Keratinocyte (primary cell): ENCODE data around the gene REXO1. TPM values are rescaled to one million over a fixed set of nuclear protein-coding genes. Genes with fewer than 3 reads are reported as not detected.

Source experiments
- DNase-seq: peaks from one replicate; pipeline ENCODE4 v3.0.0-alpha.2; 2011; ENCODE audit warnings: low read depth, missing footprints, low spot score
- FAIRE-seq: peaks from 2 replicates; lab custom pipeline; 2011; peaks lifted over from hg19 to GRCh38; lab: Jason Lieb, UNC
- H2AFZ ChIP-seq: 2 replicates; pipeline ENCODE4 v1.6.0; 2012; ENCODE audit warnings: low read length, control low read depth, inconsistent platforms; ENCODE audit not compliant: control insufficient read depth
- H3K27ac ChIP-seq: 2 replicates; pipeline ENCODE4 v1.5.1; 2011; ENCODE audit warnings: low read length; ENCODE audit not compliant: control insufficient read depth, insufficient read depth
- H3K27me3 ChIP-seq: 3 replicates; pipeline ENCODE4 v1.6.0; 2011; ENCODE audit warnings: low read length; ENCODE audit not compliant: control insufficient read depth, insufficient read depth; ENCODE audit errors: extremely low read depth
- H3K36me3 ChIP-seq, 2 experiments: 2 replicates in 1 of 2; 3 replicates in 1 of 2; pipeline ENCODE4 v1.5.1; 2011; ENCODE audit warnings: low read length in 2 of 2, mild to moderate bottlenecking in 1 of 2; ENCODE audit not compliant: control insufficient read depth in 2 of 2, insufficient read depth in 2 of 2; ENCODE audit errors: extremely low read depth in 1 of 2
- H3K4me1 ChIP-seq: 3 replicates; pipeline ENCODE4 v1.5.1; 2011; ENCODE audit warnings: low read length; ENCODE audit not compliant: control insufficient read depth, insufficient read depth; ENCODE audit errors: extremely low read depth
- H3K4me2 ChIP-seq: 3 replicates; pipeline ENCODE4 v1.6.0; 2011; ENCODE audit warnings: low read depth, low read length; ENCODE audit not compliant: control insufficient read depth, insufficient read depth; ENCODE audit errors: extremely low read depth
- H3K4me3 ChIP-seq, 3 experiments: fragments of 200-600 bp in 1 of 3; sonication (generic) in 1 of 3; 2 replicates in 2 of 3; 3 replicates in 1 of 3; pipeline ENCODE4 v1.5.1; 2011 to 2016; ENCODE audit warnings: low read length in 3 of 3, mild to moderate bottlenecking in 3 of 3, control low read depth in 2 of 3, inconsistent platforms in 1 of 3, low read depth in 1 of 3, mixed read lengths in 1 of 3, mixed run types in 1 of 3, moderate library complexity in 1 of 3; ENCODE audit not compliant: control insufficient read depth in 2 of 3, insufficient read depth in 2 of 3; ENCODE audit errors: extremely low read depth in 1 of 3
- H3K79me2 ChIP-seq: 2 replicates; pipeline ENCODE4 v1.6.0; 2012; ENCODE audit warnings: low read length; ENCODE audit not compliant: control insufficient read depth, insufficient read depth
- H3K9ac ChIP-seq: 3 replicates; pipeline ENCODE4 v1.6.0; 2011; ENCODE audit warnings: low read length; ENCODE audit not compliant: control insufficient read depth, insufficient read depth; ENCODE audit errors: extremely low read depth
- H3K9me1 ChIP-seq: 3 replicates; pipeline ENCODE4 v1.6.0; 2011; ENCODE audit warnings: low read length; ENCODE audit not compliant: control insufficient read depth, insufficient read depth; ENCODE audit errors: extremely low read depth
- H3K9me3 ChIP-seq: 2 replicates; pipeline ENCODE4 v1.5.1; 2012; ENCODE audit warnings: low read depth, low read length; ENCODE audit not compliant: control insufficient read depth
- H4K20me1 ChIP-seq: 3 replicates; pipeline ENCODE4 v1.6.0; 2011; ENCODE audit warnings: low read length; ENCODE audit not compliant: control insufficient read depth, insufficient read depth; ENCODE audit errors: extremely low read depth
- EZH2 ChIP-seq: IDR thresholded peaks from one replicate; pipeline ENCODE4 v1.6.1; 2012; ENCODE audit warnings: inconsistent platforms, mild to moderate bottlenecking, low read length, moderate library complexity
- dilution Hi-C: fragments of 300-500 bp; cut with MboI; formaldehyde crosslinking; loops from one replicate; pipeline ENCODE4 v1.7.0; 2020; ENCODE audit warnings: low sequenced_read_pairs; ENCODE audit not compliant: extremely low pct_ligation_motif_present
- polyA plus RNA-seq, 5 experiments: library from polyadenylated mRNA; depleted of rRNA in 3 of 5; stranded (reverse) in 3 of 5; stranded (forward) in 1 of 5; unstranded in 1 of 5; fragments of >200 nt; gene quantifications; 1 replicate in 1 of 5; 2 replicates in 3 of 5; 3 replicates in 1 of 5; pipeline versions ENCODE4 v1.2.1 to v1.2.3, GENCODE V29; 2011 to 2012; ENCODE audit warnings: missing spikeins in 2 of 5, low read depth in 1 of 5, low replicate concordance in 1 of 5
- TF ChIP-seq, protein P1 (sequence below), 3 experiments: IDR thresholded peaks in 1 of 3; conservative IDR thresholded peaks in 1 of 3; optimal IDR thresholded peaks in 1 of 3; 2 replicates in 2 of 3; 3 replicates in 1 of 3; pipeline versions ENCODE3 to v1.5.1; 2011; ENCODE audit warnings: low read length in 3 of 3, mild to moderate bottlenecking in 3 of 3, moderate library complexity in 2 of 3, control low read depth in 1 of 3, inconsistent platforms in 1 of 3; ENCODE audit not compliant: insufficient read depth in 2 of 3; ENCODE audit errors: extremely low read depth in 1 of 3

REXO1 gene
- polyA plus RNA-seq, 1 donor (not counting 4 experiments of a cell fraction or from before 2014, with no cell fraction given), result 6.1 TPM

DNA sequence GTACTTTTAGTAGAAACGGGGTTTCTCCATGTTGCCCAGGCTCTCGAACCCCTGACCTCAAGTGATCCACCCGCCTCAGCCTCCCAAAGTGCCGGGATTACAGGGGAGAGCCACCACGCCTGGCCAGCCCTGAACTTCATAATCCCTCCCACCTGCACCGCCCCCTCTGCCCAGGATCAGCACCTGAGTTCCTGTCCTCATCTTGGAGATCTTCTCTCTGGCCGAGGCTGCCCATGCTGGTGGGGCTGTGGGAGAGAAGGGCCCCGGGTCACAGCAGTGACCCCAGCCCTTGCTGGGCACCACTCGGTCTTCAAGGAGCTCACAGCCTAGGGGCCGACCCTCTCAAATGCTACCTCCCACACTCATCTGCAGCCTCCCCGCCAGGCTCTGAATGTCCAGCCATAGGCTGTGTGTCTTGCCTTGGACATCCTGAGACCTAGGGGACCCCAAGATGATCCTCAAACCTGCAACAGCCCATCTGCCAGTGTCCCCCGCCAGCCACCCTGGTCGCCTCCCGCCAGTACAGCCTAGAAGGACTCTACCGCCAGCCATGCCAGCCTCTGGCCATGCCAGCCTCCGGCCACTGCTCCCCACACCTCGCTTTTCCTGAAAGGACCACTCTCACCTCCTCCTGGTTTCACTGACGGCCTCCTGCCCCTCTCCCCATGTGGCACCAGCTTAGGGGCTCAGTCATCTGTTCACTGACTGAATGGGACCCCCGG lies 37.7 kb downstream of the REXO1 start:
- DNase-seq (no peak), FAIRE-seq (no peak)
- H3K36me3 ChIP-seq, result peaks cover 5% of the 10 kb centered on the region in 2 experiments
- no peak overlapping the region for H3K9ac ChIP-seq
- H2AFZ ChIP-seq, result no peak overlapping the region
- no peaks in the 10 kb centered on the region for H3K27me3 ChIP-seq
- H3K4me1 ChIP-seq, result peaks cover 14% of the 10 kb centered on the region
- TF ChIP-seq, protein P1, sequence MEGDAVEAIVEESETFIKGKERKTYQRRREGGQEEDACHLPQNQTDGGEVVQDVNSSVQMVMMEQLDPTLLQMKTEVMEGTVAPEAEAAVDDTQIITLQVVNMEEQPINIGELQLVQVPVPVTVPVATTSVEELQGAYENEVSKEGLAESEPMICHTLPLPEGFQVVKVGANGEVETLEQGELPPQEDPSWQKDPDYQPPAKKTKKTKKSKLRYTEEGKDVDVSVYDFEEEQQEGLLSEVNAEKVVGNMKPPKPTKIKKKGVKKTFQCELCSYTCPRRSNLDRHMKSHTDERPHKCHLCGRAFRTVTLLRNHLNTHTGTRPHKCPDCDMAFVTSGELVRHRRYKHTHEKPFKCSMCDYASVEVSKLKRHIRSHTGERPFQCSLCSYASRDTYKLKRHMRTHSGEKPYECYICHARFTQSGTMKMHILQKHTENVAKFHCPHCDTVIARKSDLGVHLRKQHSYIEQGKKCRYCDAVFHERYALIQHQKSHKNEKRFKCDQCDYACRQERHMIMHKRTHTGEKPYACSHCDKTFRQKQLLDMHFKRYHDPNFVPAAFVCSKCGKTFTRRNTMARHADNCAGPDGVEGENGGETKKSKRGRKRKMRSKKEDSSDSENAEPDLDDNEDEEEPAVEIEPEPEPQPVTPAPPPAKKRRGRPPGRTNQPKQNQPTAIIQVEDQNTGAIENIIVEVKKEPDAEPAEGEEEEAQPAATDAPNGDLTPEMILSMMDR (optimal IDR thresholded peaks at IDR 0.05 in 1 of 3, IDR thresholded peaks at IDR 0.05 in 1 of 3, conservative IDR thresholded peaks at IDR 0.05 in 1 of 3; ENCODE audit: extremely low read depth in 1 of 3, insufficient read depth in 2 of 3, low read length in 3 of 3), result no peak
- TF ChIP-seq EZH2, result no peak
- no peak overlapping the region for H3K27ac ChIP-seq
- dilution Hi-C loops, result no loop called here
- no peak overlapping the region for H3K4me2 ChIP-seq
- H3K4me3 ChIP-seq, result no peak overlapping the region
- H4K20me1 ChIP-seq, result no peaks in the 10 kb centered on the region
- H3K9me3 ChIP-seq, result no peaks in the 10 kb centered on the region
- no peaks in the 10 kb centered on the region for H3K79me2 ChIP-seq
- H3K9me1 ChIP-seq, result no peaks in the 10 kb centered on the region

DNA sequence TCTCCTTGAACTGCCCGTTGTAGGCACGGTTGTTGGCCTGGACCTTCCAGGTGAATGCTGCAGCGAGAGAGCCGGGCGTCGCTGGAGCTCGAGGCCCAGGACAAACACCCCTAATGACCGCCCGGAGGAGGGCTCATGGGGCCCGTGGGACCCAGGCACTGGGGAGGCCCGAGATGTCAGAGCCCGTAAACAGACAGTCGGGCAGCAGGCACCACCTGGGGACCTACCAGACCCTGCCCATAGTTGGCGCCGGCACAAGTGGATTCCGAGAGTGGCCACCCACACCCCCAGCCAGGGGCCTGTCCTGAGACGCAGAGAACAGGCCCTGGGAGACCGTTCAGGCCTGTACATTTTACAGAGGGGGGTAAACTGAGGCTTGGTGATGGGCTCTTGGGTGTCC lies 38.6 kb downstream of the REXO1 start:
- no peak for TF ChIP-seq EZH2
- TF ChIP-seq, protein P1 (optimal IDR thresholded peaks at IDR 0.05 in 1 of 3, IDR thresholded peaks at IDR 0.05 in 1 of 3, conservative IDR thresholded peaks at IDR 0.05 in 1 of 3; ENCODE audit: extremely low read depth in 1 of 3, insufficient read depth in 2 of 3, low read length in 3 of 3), result no peak
- Histone ChIP-seq H3K9me1 (no peaks in the 10 kb centered on the region), H4K20me1 (no peaks in the 10 kb centered on the region), H3K9ac (no peak overlapping the region), H3K4me2 (no peak overlapping the region), H3K9me3 (no peaks in the 10 kb centered on the region), H3K27me3 (no peaks in the 10 kb centered on the region), H2AFZ (no peak overlapping the region), H3K4me1 (peaks cover 14% of the 10 kb centered on the region), H3K79me2 (no peaks in the 10 kb centered on the region), H3K36me3 (peaks cover under 1 to 1% of the 10 kb centered on the region in 2 experiments), H3K4me3 (no peak overlapping the region), H3K27ac (no peak overlapping the region)
- no peak for DNase-seq
- dilution Hi-C loops, result no loop called here
- FAIRE-seq, result no peak
